AG09309 (cell line): ENCODE data around the gene EIF4H.
"Not testable (repeated sequence)": the region's sequence is repeated elsewhere in the genome, so short reads cannot be mapped to it uniquely, and the experiment has no call there.

Experiments used
- DNase-seq: peaks from one replicate; pipeline ENCODE4 v3.0.0-alpha.2; 2010; ENCODE audit warnings: low read depth
- H3K4me3 ChIP-seq: 2 replicates; pipeline ENCODE4 v1.5.1; 2011; ENCODE audit warnings: mild to moderate bottlenecking, low read depth, low read length, moderate library complexity; ENCODE audit not compliant: control insufficient read depth
- TF ChIP-seq, protein P1 (sequence below): IDR thresholded peaks from 2 replicates; pipeline ENCODE4 v1.5.1; 2011; ENCODE audit warnings: mild to moderate bottlenecking, low read depth, low read length, inconsistent platforms; ENCODE audit not compliant: insufficient read depth, control insufficient read depth; ENCODE audit errors: missing control alignments

EIF4H gene

DNA sequence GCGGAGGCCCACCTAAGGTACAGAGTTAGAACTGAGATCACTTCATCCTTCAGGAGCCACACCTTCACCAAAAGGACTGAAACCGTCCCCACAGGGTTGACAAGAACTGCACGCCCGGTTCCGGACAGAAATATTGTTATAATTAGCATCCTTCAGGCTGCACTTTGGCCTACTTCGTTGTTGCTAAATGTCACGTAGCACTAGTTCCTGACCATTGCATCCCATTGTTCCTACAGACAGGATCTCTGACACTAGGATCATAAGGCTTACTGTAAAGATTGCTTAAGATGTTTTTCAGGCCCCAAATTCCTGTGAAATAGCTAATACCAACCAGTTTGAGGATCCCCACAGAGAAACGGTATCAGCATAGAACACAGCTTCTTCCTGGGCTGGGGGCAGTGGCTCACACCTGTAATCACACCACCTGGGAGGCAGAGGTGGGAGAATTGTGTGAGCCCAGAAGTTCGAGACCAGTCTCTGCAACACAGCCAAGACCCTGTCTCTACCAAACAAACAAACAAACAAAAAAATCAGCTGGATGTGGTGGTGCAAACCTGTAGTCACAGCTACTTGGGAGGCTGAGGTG lies 18.3 kb upstream of the EIF4H start:
- H3K4me3 ChIP-seq = no peak overlapping the region
- TF ChIP-seq, protein P1, sequence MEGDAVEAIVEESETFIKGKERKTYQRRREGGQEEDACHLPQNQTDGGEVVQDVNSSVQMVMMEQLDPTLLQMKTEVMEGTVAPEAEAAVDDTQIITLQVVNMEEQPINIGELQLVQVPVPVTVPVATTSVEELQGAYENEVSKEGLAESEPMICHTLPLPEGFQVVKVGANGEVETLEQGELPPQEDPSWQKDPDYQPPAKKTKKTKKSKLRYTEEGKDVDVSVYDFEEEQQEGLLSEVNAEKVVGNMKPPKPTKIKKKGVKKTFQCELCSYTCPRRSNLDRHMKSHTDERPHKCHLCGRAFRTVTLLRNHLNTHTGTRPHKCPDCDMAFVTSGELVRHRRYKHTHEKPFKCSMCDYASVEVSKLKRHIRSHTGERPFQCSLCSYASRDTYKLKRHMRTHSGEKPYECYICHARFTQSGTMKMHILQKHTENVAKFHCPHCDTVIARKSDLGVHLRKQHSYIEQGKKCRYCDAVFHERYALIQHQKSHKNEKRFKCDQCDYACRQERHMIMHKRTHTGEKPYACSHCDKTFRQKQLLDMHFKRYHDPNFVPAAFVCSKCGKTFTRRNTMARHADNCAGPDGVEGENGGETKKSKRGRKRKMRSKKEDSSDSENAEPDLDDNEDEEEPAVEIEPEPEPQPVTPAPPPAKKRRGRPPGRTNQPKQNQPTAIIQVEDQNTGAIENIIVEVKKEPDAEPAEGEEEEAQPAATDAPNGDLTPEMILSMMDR = no peak
- no peak for DNase-seq

DNA sequence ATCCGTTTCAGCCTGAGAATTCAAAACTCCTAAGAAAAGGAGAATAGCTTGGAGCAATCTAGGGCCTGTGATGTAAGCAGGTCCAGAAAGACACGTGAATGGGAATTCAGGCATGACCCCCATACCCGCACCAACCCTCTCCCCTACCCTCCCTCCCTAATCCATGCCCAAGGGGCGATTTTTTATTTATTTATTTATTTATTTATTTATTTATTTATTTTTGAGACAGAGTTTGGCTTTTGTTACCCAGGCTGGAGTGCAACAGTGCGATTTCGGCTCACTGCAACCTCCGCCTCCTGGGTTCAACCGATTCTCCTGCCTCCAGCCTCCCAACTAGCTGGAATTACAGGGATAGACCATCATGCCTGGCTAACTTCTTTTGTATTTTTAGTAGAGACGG lies 16.6 kb upstream of the EIF4H start:
- H3K4me3 ChIP-seq = no peak overlapping the region
- TF ChIP-seq, protein P1 = no peak
- no peak for DNase-seq

DNA sequence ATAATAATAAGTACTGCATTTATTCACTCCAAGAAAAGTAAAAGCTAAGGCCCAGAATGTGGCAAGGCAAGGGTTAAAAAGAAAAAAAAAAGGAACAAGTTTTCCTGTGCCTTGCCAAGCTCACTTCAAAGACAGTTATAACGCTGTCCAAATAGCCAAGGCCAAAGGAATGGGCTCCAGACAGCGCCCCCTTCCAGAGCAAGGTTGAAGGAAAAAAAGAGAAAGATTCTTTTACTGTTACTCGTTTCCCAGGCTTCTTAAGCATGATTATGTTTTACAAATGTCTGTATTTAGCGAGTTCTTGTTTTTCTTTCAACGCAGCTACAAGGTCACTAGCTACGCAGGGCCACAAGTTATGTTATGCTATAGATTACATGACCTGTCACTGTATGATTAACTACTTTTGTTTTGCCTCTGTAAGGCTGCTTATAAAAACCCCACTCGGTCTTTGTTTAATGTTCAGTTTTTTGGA lies 9.1 kb upstream of the EIF4H start:
- DNase-seq = no peak
- TF ChIP-seq, protein P1 = peak; percentile 48
- no peak overlapping the region for H3K4me3 ChIP-seq

DNA sequence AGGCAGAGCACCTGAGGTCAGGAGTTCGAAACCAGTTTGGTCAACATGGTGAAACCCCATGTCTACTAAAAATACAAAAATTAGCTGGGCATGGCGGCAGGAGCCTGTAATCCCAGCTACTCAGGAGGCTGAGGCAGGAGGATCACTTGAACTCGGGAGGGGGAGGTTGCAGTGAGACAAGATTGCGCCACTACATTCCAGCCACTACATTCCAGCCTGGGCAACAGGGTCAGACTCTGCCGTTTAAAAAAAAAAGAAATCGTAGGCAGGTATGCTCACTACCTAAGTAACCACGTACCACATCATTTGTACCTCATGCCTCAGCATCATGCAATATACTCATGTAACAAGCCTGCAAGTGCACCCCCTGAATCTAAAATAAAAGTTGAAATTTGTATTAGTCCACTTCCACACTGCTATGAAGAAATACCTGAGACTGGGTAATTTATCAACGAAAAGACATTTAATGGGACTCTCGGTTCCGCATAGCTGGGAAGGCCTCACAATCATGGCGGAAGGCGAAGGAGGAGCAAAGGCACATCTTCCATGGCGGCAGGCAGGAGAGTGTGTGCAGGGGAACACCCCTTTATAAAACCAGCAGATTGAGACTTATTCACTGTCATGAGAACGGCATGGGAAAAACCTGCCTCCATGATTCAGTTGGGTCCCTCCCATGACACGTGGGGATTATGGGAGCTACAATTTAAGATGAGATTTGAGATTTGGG lies 8.1 kb upstream of the EIF4H start:
- DNase-seq = no peak
- TF ChIP-seq, protein P1 = no peak
- no peak overlapping the region for H3K4me3 ChIP-seq

DNA sequence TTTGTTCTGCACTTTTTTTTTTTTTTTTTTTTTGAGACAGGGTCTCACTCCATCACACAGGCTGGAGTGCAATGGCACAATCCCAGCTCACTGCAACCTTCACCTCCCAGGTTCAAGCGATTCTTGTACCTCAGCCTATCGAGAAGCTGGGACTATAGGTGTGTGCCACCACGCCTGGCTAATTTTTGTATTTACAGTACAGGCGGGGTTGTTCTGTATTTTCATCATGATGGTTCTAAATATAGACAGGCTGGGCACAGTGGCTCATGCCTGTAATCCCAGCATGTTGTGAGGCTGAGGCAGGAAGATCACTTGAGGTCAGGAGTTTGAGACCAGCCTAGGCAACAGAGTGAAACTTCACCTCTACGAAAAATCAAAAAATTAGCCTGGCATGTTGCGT lies 6.8 kb upstream of the EIF4H start:
- not testable (repeated sequence) for DNase-seq, H3K4me3 ChIP-seq

DNA sequence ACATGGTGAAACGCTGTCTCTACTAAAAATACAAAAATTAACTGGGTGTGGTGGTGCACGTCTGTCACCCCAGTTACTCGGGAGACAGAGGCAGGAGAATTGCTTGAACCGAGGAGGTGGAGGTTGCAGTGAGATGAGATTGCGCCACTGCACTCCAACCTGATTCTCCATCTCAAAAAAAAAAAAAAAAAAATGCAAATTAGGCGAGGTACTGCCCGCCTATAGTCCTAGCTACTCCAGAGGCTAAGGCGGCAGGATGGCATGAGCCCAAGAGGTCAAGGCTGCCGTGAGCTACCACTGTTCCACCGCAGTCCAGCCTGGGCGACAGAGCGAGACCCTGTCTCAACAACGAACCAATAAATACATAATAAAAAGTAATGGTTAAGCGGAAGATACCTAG lies 1.1 kb upstream of the EIF4H start:
- H3K4me3 ChIP-seq = peak overlapping the region; percentile 74; the same call in 1 of the 2 replicates
- TF ChIP-seq, protein P1 = no peak
- DNase-seq = no peak

DNA sequence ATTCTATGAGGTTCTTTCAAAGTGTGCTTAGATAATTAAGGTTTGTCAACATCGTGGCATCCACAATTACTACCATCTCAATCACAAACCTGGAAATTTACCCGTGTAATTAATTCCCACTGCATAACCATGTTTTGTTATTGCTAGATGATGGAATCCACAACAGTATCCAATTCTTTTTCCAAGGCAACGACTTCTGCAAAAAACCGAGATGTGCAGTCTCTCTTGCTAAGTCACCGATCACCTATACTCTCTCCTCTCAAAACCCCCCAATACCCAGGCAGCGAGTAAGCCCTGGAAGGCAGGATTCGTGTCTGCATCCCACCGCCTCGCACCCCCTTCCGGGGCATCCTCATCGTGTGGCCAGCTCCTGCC lies 678 bp upstream of the EIF4H start:
- H3K4me3 ChIP-seq = peak overlapping the region; percentile 74
- no peak for DNase-seq
- TF ChIP-seq, protein P1 = no peak
